ENCODE data around the gene ARHGEF28. TPM values are rescaled to one million over a fixed set of nuclear protein-coding genes. Genes with fewer than 3 reads are reported as not detected.
A peak's percentile ranks its signal among the peaks of the same experiment; 100 is the strongest.

Gene ARHGEF28
- polyA plus RNA-seq, 2 donors = 5.9 to 6.5 TPM

- 77 to 82% methylated on average over 4 of the region's 4 CpGs for WGBS, 2 donors
- H3K27ac ChIP-seq (ENCODE audit: low read depth in 2 of 2, low read length in 1 of 2) = no peak overlapping the region
- H3K4me1 ChIP-seq (ENCODE audit: control insufficient read depth in 2 of 2, insufficient read depth in 2 of 2, low read length in 1 of 2) = peaks cover 0 to 2% of the 10 kb centered on the region in 2 donors
Observed at GRCh38 chr5:73666891-73667290, 40.9 kb downstream of the ARHGEF28 start.

GRCh38 chr5:73668017-73668416 lies 42.0 kb downstream of the ARHGEF28 start:
- Histone ChIP-seq H3K27ac (ENCODE audit: low read depth in 2 of 2, low read length in 1 of 2) (no peak overlapping the region), H3K4me3 (ENCODE audit: low read depth in 1 of 2, low read length in 2 of 2) (no peak overlapping the region), H3K36me3 (ENCODE audit: control insufficient read depth in 2 of 2, insufficient read depth in 2 of 2, low read length in 1 of 2) (no peaks in the 10 kb centered on the region), H3K9me3 (ENCODE audit: control insufficient read depth in 2 of 2, insufficient read depth in 1 of 2, low read depth in 1 of 2, low read length in 1 of 2) (no peaks in the 10 kb centered on the region), H3K27me3 (ENCODE audit: control insufficient read depth in 1 of 2, insufficient read depth in 2 of 2, low read length in 2 of 2) (no peaks in the 10 kb centered on the region), H3K4me1 (ENCODE audit: control insufficient read depth in 2 of 2, insufficient read depth in 2 of 2, low read length in 1 of 2) (peaks cover 0 to 2% of the 10 kb centered on the region in 2 donors)
- 74 to 85% methylated on average over 4 of the region's 4 CpGs for WGBS, 2 donors

More at GRCh38 chr5:73666891-73667290, 40.9 kb downstream of the ARHGEF28 start:
- Histone ChIP-seq H3K9me3 (ENCODE audit: control insufficient read depth in 2 of 2, insufficient read depth in 1 of 2, low read depth in 1 of 2, low read length in 1 of 2) (no peaks in the 10 kb centered on the region), H3K27me3 (ENCODE audit: control insufficient read depth in 1 of 2, insufficient read depth in 2 of 2, low read length in 2 of 2) (no peaks in the 10 kb centered on the region), H3K36me3 (ENCODE audit: control insufficient read depth in 2 of 2, insufficient read depth in 2 of 2, low read length in 1 of 2) (no peaks in the 10 kb centered on the region), H3K4me3 (ENCODE audit: low read depth in 1 of 2, low read length in 2 of 2) (no peak overlapping the region)

- Histone ChIP-seq H3K4me1 (ENCODE audit: control insufficient read depth in 2 of 2, insufficient read depth in 2 of 2, low read length in 1 of 2) (peaks cover 0 to 2% of the 10 kb centered on the region in 2 donors), H3K36me3 (ENCODE audit: control insufficient read depth in 2 of 2, insufficient read depth in 2 of 2, low read length in 1 of 2) (no peaks in the 10 kb centered on the region), H3K4me3 (ENCODE audit: low read depth in 1 of 2, low read length in 2 of 2) (no peak overlapping the region), H3K9me3 (ENCODE audit: control insufficient read depth in 2 of 2, insufficient read depth in 1 of 2, low read depth in 1 of 2, low read length in 1 of 2) (no peaks in the 10 kb centered on the region), H3K27ac (ENCODE audit: low read depth in 2 of 2, low read length in 1 of 2) (no peak overlapping the region), H3K27me3 (ENCODE audit: control insufficient read depth in 1 of 2, insufficient read depth in 2 of 2, low read length in 2 of 2) (no peaks in the 10 kb centered on the region)
- WGBS, 2 donors = 83% methylated on average over 3 of the region's 3 CpGs
Observed at GRCh38 chr5:73668486-73669111, 42.6 kb downstream of the ARHGEF28 start.

DNA sequence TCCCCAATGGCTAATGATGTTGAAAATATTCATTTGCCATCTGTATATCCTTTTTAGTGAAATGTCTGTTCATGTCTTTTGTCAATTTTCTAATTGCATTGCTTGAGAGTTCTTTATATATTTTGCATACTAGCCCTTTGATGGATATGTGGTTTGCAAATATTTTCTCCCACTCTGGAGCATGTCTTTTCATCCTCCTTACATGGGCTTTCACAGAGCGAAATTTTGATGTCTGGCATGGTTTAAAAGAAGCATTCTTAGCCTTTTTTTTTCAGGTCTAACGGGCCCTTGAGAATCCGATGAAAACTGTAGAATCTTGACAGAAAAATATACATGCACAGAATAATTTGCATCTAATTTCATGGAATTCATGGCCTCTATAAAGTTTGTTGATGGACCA lies 44.7 kb downstream of the ARHGEF28 start:
- H3K27ac ChIP-seq (ENCODE audit: low read depth in 2 of 2, low read length in 1 of 2) = no peak overlapping the region
- no peaks in the 10 kb centered on the region for H3K9me3 ChIP-seq (ENCODE audit: control insufficient read depth in 2 of 2, insufficient read depth in 1 of 2, low read depth in 1 of 2, low read length in 1 of 2)
- no peaks in the 10 kb centered on the region for H3K27me3 ChIP-seq (ENCODE audit: control insufficient read depth in 1 of 2, insufficient read depth in 2 of 2, low read length in 2 of 2)
- WGBS, 2 donors = 80 to 86% methylated on average over 3 of the region's 3 CpGs
- H3K4me1 ChIP-seq (ENCODE audit: control insufficient read depth in 2 of 2, insufficient read depth in 2 of 2, low read length in 1 of 2) = peaks cover 0 to 2% of the 10 kb centered on the region in 2 donors
- H3K4me3 ChIP-seq (ENCODE audit: low read depth in 1 of 2, low read length in 2 of 2) = no peak overlapping the region
- no peaks in the 10 kb centered on the region for H3K36me3 ChIP-seq (ENCODE audit: control insufficient read depth in 2 of 2, insufficient read depth in 2 of 2, low read length in 1 of 2)

- 66 to 77% methylated on average over 2 of the region's 2 CpGs for WGBS, 2 donors
Observed at GRCh38 chr5:73672132-73672531, 46.1 kb downstream of the ARHGEF28 start.

GRCh38 chr5:73673161-73673591 lies 47.2 kb downstream of the ARHGEF28 start:
- H3K9me3 ChIP-seq (ENCODE audit: control insufficient read depth in 2 of 2, insufficient read depth in 1 of 2, low read depth in 1 of 2, low read length in 1 of 2) = no peaks in the 10 kb centered on the region
- H3K36me3 ChIP-seq (ENCODE audit: control insufficient read depth in 2 of 2, insufficient read depth in 2 of 2, low read length in 1 of 2) = no peaks in the 10 kb centered on the region
- H3K4me3 ChIP-seq (ENCODE audit: low read depth in 1 of 2, low read length in 2 of 2) = no peak overlapping the region
- H3K27me3 ChIP-seq (ENCODE audit: control insufficient read depth in 1 of 2, insufficient read depth in 2 of 2, low read length in 2 of 2) = no peaks in the 10 kb centered on the region
- no peaks in the 10 kb centered on the region for H3K4me1 ChIP-seq (ENCODE audit: control insufficient read depth in 2 of 2, insufficient read depth in 2 of 2, low read length in 1 of 2)
- peak overlapping the region in 1 of 2 donors; percentile 67 for H3K27ac ChIP-seq (ENCODE audit: low read depth in 2 of 2, low read length in 1 of 2)

More at GRCh38 chr5:73672132-73672531, 46.1 kb downstream of the ARHGEF28 start:
- Histone ChIP-seq H3K27me3 (ENCODE audit: control insufficient read depth in 1 of 2, insufficient read depth in 2 of 2, low read length in 2 of 2) (no peaks in the 10 kb centered on the region), H3K27ac (ENCODE audit: low read depth in 2 of 2, low read length in 1 of 2) (no peak overlapping the region), H3K4me1 (ENCODE audit: control insufficient read depth in 2 of 2, insufficient read depth in 2 of 2, low read length in 1 of 2) (no peaks in the 10 kb centered on the region), H3K9me3 (ENCODE audit: control insufficient read depth in 2 of 2, insufficient read depth in 1 of 2, low read depth in 1 of 2, low read length in 1 of 2) (no peaks in the 10 kb centered on the region), H3K36me3 (ENCODE audit: control insufficient read depth in 2 of 2, insufficient read depth in 2 of 2, low read length in 1 of 2) (no peaks in the 10 kb centered on the region), H3K4me3 (ENCODE audit: low read depth in 1 of 2, low read length in 2 of 2) (no peak overlapping the region)

DNA sequence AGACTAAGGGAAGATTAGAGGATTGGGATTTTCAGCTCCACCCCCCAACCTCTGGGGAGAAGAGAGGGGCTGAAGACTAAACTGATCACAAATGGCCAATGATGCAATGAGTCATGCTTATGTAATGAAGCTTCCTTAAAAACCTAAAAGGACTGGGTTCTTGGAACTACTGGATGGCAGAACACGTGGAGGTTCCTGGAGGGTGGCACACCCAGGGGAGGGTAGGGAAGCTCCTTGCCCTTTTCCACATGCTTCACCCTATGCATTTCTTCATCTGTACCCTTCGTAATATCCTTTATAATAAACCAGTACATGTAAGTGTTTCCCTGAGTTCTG lies 48.6 kb downstream of the ARHGEF28 start:
- WGBS, 2 donors = 58 to 62% methylated on average over 2 of the region's 2 CpGs
- H3K4me3 ChIP-seq (ENCODE audit: low read depth in 1 of 2, low read length in 2 of 2) = no peak overlapping the region
- peak overlapping the region in 1 of 2 donors; percentile 53 for H3K27ac ChIP-seq (ENCODE audit: low read depth in 2 of 2, low read length in 1 of 2)

GRCh38 chr5:73678322-73678740 lies 52.3 kb downstream of the ARHGEF28 start:
- WGBS, 2 donors = 65 to 78% methylated on average over 4 of the region's 4 CpGs
- Histone ChIP-seq H3K27ac (ENCODE audit: low read depth in 2 of 2, low read length in 1 of 2) (no peak overlapping the region), H3K36me3 (ENCODE audit: control insufficient read depth in 2 of 2, insufficient read depth in 2 of 2, low read length in 1 of 2) (no peaks in the 10 kb centered on the region), H3K4me3 (ENCODE audit: low read depth in 1 of 2, low read length in 2 of 2) (no peak overlapping the region), H3K27me3 (ENCODE audit: control insufficient read depth in 1 of 2, insufficient read depth in 2 of 2, low read length in 2 of 2) (no peaks in the 10 kb centered on the region), H3K9me3 (ENCODE audit: control insufficient read depth in 2 of 2, insufficient read depth in 1 of 2, low read depth in 1 of 2, low read length in 1 of 2) (no peaks in the 10 kb centered on the region), H3K4me1 (ENCODE audit: control insufficient read depth in 2 of 2, insufficient read depth in 2 of 2, low read length in 1 of 2) (no peaks in the 10 kb centered on the region)

More for the DNA sequence above, 48.6 kb downstream of the ARHGEF28 start:
- Histone ChIP-seq H3K27me3 (ENCODE audit: control insufficient read depth in 1 of 2, insufficient read depth in 2 of 2, low read length in 2 of 2) (no peaks in the 10 kb centered on the region), H3K9me3 (ENCODE audit: control insufficient read depth in 2 of 2, insufficient read depth in 1 of 2, low read depth in 1 of 2, low read length in 1 of 2) (no peaks in the 10 kb centered on the region), H3K36me3 (ENCODE audit: control insufficient read depth in 2 of 2, insufficient read depth in 2 of 2, low read length in 1 of 2) (no peaks in the 10 kb centered on the region), H3K4me1 (ENCODE audit: control insufficient read depth in 2 of 2, insufficient read depth in 2 of 2, low read length in 1 of 2) (no peaks in the 10 kb centered on the region)

GRCh38 chr5:73678807-73679206 lies 52.8 kb downstream of the ARHGEF28 start:
- Histone ChIP-seq H3K27ac (ENCODE audit: low read depth in 2 of 2, low read length in 1 of 2) (no peak overlapping the region), H3K9me3 (ENCODE audit: control insufficient read depth in 2 of 2, insufficient read depth in 1 of 2, low read depth in 1 of 2, low read length in 1 of 2) (no peaks in the 10 kb centered on the region), H3K27me3 (ENCODE audit: control insufficient read depth in 1 of 2, insufficient read depth in 2 of 2, low read length in 2 of 2) (no peaks in the 10 kb centered on the region), H3K36me3 (ENCODE audit: control insufficient read depth in 2 of 2, insufficient read depth in 2 of 2, low read length in 1 of 2) (no peaks in the 10 kb centered on the region), H3K4me1 (ENCODE audit: control insufficient read depth in 2 of 2, insufficient read depth in 2 of 2, low read length in 1 of 2) (no peaks in the 10 kb centered on the region), H3K4me3 (ENCODE audit: low read depth in 1 of 2, low read length in 2 of 2) (no peak overlapping the region)
- WGBS, 2 donors = 73 to 97% methylated on average over 3 of the region's 3 CpGs

- Histone ChIP-seq H3K27me3 (ENCODE audit: control insufficient read depth in 1 of 2, insufficient read depth in 2 of 2, low read length in 2 of 2) (no peaks in the 10 kb centered on the region), H3K4me1 (ENCODE audit: control insufficient read depth in 2 of 2, insufficient read depth in 2 of 2, low read length in 1 of 2) (no peaks in the 10 kb centered on the region), H3K4me3 (ENCODE audit: low read depth in 1 of 2, low read length in 2 of 2) (no peak overlapping the region), H3K9me3 (ENCODE audit: control insufficient read depth in 2 of 2, insufficient read depth in 1 of 2, low read depth in 1 of 2, low read length in 1 of 2) (no peaks in the 10 kb centered on the region), H3K27ac (ENCODE audit: low read depth in 2 of 2, low read length in 1 of 2) (no peak overlapping the region), H3K36me3 (ENCODE audit: control insufficient read depth in 2 of 2, insufficient read depth in 2 of 2, low read length in 1 of 2) (no peaks in the 10 kb centered on the region)
- 91 to 100% methylated on average over 1 of the region's 1 CpG for WGBS, 2 donors
Observed at GRCh38 chr5:73682176-73682575, 56.2 kb downstream of the ARHGEF28 start.
